ENCODE results near the gene ZFAND3. TPM values are rescaled to one million over a fixed set of nuclear protein-coding genes. Genes with fewer than 3 reads are reported as not detected.

ZFAND3 gene
- polyA plus RNA-seq, 3 donors: 11.5 to 21.1 (median 11.7) TPM

DNA sequence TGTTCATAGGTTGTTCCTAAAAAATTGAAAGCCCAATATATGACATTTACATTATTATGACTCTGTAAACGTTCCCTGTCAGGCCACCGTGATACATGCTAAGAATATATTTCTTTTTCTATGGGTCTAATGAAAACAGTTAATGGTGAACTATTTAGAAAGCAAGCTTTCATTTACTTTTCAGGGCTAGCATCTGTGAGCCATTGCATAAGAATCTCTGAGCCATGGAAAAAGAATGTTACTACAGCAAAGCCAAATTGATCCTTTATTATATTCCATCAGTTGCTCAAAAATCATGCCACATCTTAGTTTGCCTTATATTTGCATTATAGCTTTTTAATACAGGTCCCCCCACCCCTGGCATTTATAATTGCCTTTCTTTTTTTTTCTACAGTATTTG, 275.5 kb downstream of the ZFAND3 start:
- no CpG with 5 or more reads among the region's 2 CpGs for WGBS (ENCODE audit: insufficient coverage)

GRCh38 chr6:38099221-38099620, 279.7 kb downstream of the ZFAND3 start:
- no peaks in the 10 kb centered on the region for H3K4me1 Mint-ChIP-seq
- no peak overlapping the region for H3K4me3 Mint-ChIP-seq
- TF ChIP-seq, protein P1, sequence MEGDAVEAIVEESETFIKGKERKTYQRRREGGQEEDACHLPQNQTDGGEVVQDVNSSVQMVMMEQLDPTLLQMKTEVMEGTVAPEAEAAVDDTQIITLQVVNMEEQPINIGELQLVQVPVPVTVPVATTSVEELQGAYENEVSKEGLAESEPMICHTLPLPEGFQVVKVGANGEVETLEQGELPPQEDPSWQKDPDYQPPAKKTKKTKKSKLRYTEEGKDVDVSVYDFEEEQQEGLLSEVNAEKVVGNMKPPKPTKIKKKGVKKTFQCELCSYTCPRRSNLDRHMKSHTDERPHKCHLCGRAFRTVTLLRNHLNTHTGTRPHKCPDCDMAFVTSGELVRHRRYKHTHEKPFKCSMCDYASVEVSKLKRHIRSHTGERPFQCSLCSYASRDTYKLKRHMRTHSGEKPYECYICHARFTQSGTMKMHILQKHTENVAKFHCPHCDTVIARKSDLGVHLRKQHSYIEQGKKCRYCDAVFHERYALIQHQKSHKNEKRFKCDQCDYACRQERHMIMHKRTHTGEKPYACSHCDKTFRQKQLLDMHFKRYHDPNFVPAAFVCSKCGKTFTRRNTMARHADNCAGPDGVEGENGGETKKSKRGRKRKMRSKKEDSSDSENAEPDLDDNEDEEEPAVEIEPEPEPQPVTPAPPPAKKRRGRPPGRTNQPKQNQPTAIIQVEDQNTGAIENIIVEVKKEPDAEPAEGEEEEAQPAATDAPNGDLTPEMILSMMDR (IDR thresholded peaks at IDR 0.05): no peak
- no peaks in the 10 kb centered on the region for H3K27me3 ChIP-seq (ENCODE audit: control insufficient read depth in 2 of 2, insufficient read depth in 2 of 2, low read length in 2 of 2)
- H3K27me3 Mint-ChIP-seq (ENCODE audit: low read depth in 3 of 3): no peaks in the 10 kb centered on the region
- H4K20me1 ChIP-seq (ENCODE audit: insufficient read depth, low read length): peaks cover 95% of the 10 kb centered on the region
- peaks cover 4% of the 10 kb centered on the region for H3K79me2 ChIP-seq (ENCODE audit: insufficient read depth, low read length)
- H3K4me2 ChIP-seq (replicated peaks; ENCODE audit: extremely low read depth, low read length, poor library complexity, severe bottlenecking): no peak overlapping the region
- H3K4me3 ChIP-seq (replicated peaks in 1 of 3; ENCODE audit: low read depth in 2 of 3, low read length in 3 of 3): no peak overlapping the region
- peaks cover 3 to 24% of the 10 kb centered on the region in 2 donors for H3K36me3 ChIP-seq (replicated peaks in 1 of 2; ENCODE audit: control insufficient read depth in 1 of 2, insufficient read depth in 2 of 2, low read length in 2 of 2)
- H3K27ac ChIP-seq (ENCODE audit: low read depth in 1 of 2, low read length in 2 of 2): no peak overlapping the region
- H3K27ac Mint-ChIP-seq: no peak overlapping the region
- no peaks in the 10 kb centered on the region for H3K9me3 Mint-ChIP-seq
- intact Hi-C loops (cut with micrococcal nuclease): no loop called here
- H3K4me1 ChIP-seq (ENCODE audit: control insufficient read depth in 1 of 2, insufficient read depth in 2 of 2, low read length in 2 of 2): no peaks in the 10 kb centered on the region
- no peak overlapping the region for H3K9ac ChIP-seq (ENCODE audit: insufficient read depth, low read length, poor library complexity, severe bottlenecking)
- no peaks in the 10 kb centered on the region for H3K9me3 ChIP-seq (replicated peaks in 1 of 2; ENCODE audit: control insufficient read depth in 1 of 2, insufficient read depth in 1 of 2, low read length in 2 of 2)
- WGBS (ENCODE audit: insufficient coverage): no CpG with 5 or more reads among the region's 1 CpG
- H3K36me3 Mint-ChIP-seq: peaks cover 11 to 26% of the 10 kb centered on the region in 2 donors
- no peak for DNase-seq
- no peak overlapping the region for H2AFZ ChIP-seq (ENCODE audit: insufficient read depth, low read depth, low read length, poor library complexity, severe bottlenecking)

More for the DNA sequence above, 275.5 kb downstream of the ZFAND3 start:
- Histone ChIP-seq H3K4me3 (replicated peaks in 1 of 3; ENCODE audit: low read depth in 2 of 3, low read length in 3 of 3) (no peak overlapping the region), H3K9me3 (replicated peaks in 1 of 2; ENCODE audit: control insufficient read depth in 1 of 2, insufficient read depth in 1 of 2, low read length in 2 of 2) (no peaks in the 10 kb centered on the region), H3K4me1 (ENCODE audit: control insufficient read depth in 1 of 2, insufficient read depth in 2 of 2, low read length in 2 of 2) (no peaks in the 10 kb centered on the region), H3K27ac (ENCODE audit: low read depth in 1 of 2, low read length in 2 of 2) (no peak overlapping the region), H3K79me2 (ENCODE audit: insufficient read depth, low read length) (peaks cover 4% of the 10 kb centered on the region), H4K20me1 (ENCODE audit: insufficient read depth, low read length) (peaks cover 99% of the 10 kb centered on the region), H3K27me3 (ENCODE audit: control insufficient read depth in 2 of 2, insufficient read depth in 2 of 2, low read length in 2 of 2) (no peaks in the 10 kb centered on the region), H3K4me2 (replicated peaks; ENCODE audit: extremely low read depth, low read length, poor library complexity, severe bottlenecking) (no peak overlapping the region), H2AFZ (ENCODE audit: insufficient read depth, low read depth, low read length, poor library complexity, severe bottlenecking) (no peak overlapping the region), H3K36me3 (replicated peaks in 1 of 2; ENCODE audit: control insufficient read depth in 1 of 2, insufficient read depth in 2 of 2, low read length in 2 of 2) (peaks cover 0 to 16% of the 10 kb centered on the region in 2 donors), H3K9ac (ENCODE audit: insufficient read depth, low read length, poor library complexity, severe bottlenecking) (no peak overlapping the region)
- no peak for DNase-seq
- H3K4me3 Mint-ChIP-seq: no peak overlapping the region
- H3K27me3 Mint-ChIP-seq (ENCODE audit: low read depth in 3 of 3): no peaks in the 10 kb centered on the region
- TF ChIP-seq, protein P1 (IDR thresholded peaks at IDR 0.05): no peak
- peaks cover 8 to 26% of the 10 kb centered on the region in 2 donors for H3K36me3 Mint-ChIP-seq
- no peaks in the 10 kb centered on the region for H3K9me3 Mint-ChIP-seq
- H3K4me1 Mint-ChIP-seq: no peaks in the 10 kb centered on the region
- H3K27ac Mint-ChIP-seq: no peak overlapping the region
- intact Hi-C loops (cut with micrococcal nuclease): no loop called here

Measured in CD14-positive monocyte (primary cell).